ENCODE measurements around the gene GPR142. TPM values are rescaled to one million over a fixed set of nuclear protein-coding genes. Genes with fewer than 3 reads are reported as not detected.

The GPR142 gene
- total and polyA plus RNA-seq, 10 of the 15 experiments (the other 5 are each of a cell fraction or from before 2014, with no cell fraction given) = not detected

DNA sequence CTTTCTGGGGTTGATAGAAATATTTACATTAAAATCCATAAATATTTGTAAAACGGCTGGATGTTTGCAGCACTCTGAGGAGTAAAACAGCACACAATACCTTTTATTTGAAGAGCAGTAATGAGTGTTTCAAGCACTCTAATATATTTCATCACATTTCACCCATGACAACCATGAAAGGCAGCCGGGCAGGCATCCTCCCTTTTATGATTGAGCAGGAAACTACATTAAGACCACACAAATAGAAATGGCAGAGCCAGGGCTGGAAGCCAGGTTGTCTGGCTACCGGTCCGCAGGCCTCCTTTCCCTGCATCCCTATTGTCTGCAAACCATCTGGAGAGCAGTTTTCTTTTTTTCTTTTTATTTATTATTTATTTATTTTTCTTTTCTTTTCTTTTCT lies 41.5 kb downstream of the GPR142 start:
- 59% methylated on average over 4 of the region's 4 CpGs for WGBS (ENCODE audit: insufficient coverage, insufficient replicate concordance, low lambda C conversion rate, missing lambda C conversion rate)
- no peak overlapping the region for H3K9ac ChIP-seq (ENCODE audit: control insufficient read depth, insufficient read depth, low read length)
- ChIA-PET POLR2A (interaction anchor here (0.9 kb wide), 1 partner anchor 25 kb away, joined by 6 read pairs; no protein-coding TSS in a partner anchor), CTCF (interaction anchor here (0.6 to 1.8 kb wide), 5 partner anchors 10 to 124 kb away, joined by 3 to 11 read pairs (median 4); no protein-coding TSS in a partner anchor), RAD21 (ENCODE audit: unreplicated experiment) (interaction anchor here (1.6 kb wide), 1 partner anchor 30 kb away, joined by 3 read pairs; no protein-coding TSS in a partner anchor), SMC1A (ENCODE audit: uncharacterized antibody, unreplicated experiment) (interaction anchor here (0.9 to 4.0 kb wide), 6 partner anchors 15 to 48 kb away, joined by 3 to 17 read pairs (median 5); no protein-coding TSS in a partner anchor)
- intact Hi-C loops (cut with micrococcal nuclease; ENCODE audit: unreplicated experiment) (no loop called here), in situ Hi-C loops (cut with MboI) (no loop called here)
- no peaks in the 10 kb centered on the region for H3K27me3 ChIP-seq (replicated peaks in 1 of 2; ENCODE audit: control insufficient read depth in 2 of 2, insufficient read depth in 2 of 2, low read length in 1 of 2)
- ATAC-seq (no peak), FAIRE-seq (no peak), DNase-seq (ENCODE audit: low read depth, low spot score) (no peak)
- BruUV-seq (replicated peaks) = no TSS peak
- no peak overlapping the region for H2AFZ ChIP-seq (ENCODE audit: control insufficient read depth, low read depth, low read length)
- no peak overlapping the region for H3K4me2 ChIP-seq (ENCODE audit: control insufficient read depth, insufficient read depth)
- H3K36me3 ChIP-seq (ENCODE audit: control insufficient read depth in 2 of 2, insufficient read depth in 2 of 2, low read length in 1 of 2) = no peaks in the 10 kb centered on the region
- no peak overlapping the region for H3K4me3 ChIP-seq
- no peaks in the 10 kb centered on the region for H3K79me2 ChIP-seq (ENCODE audit: control insufficient read depth, insufficient read depth, low read length)
- H3K4me1 ChIP-seq (ENCODE audit: control insufficient read depth, insufficient read depth, low read length) = no peaks in the 10 kb centered on the region
- H4K20me1 ChIP-seq (ENCODE audit: control insufficient read depth, insufficient read depth) = no peaks in the 10 kb centered on the region
- no peak overlapping the region for H3K27ac ChIP-seq (ENCODE audit: control insufficient read depth, insufficient read depth)
- H3K9me3 ChIP-seq (replicated peaks; ENCODE audit: control insufficient read depth, insufficient read depth, low read length) = no peaks in the 10 kb centered on the region
- TF ChIP-seq LARP7 (IDR thresholded peaks at IDR 0.05) = no peak
- TF ChIP-seq NFXL1 (IDR thresholded peaks at IDR 0.05; ENCODE audit: borderline replicate concordance) = no peak
- TF ChIP-seq KLF5 (IDR thresholded peaks at IDR 0.05; ENCODE audit: partially characterized antibody) = no peak
- no peak for TF ChIP-seq STAT1 (conservative IDR thresholded peaks at IDR 0.05)
- TF ChIP-seq CHD1 (IDR thresholded peaks at IDR 0.05; ENCODE audit: low read depth, low read length) = no peak
- no peak for TF ChIP-seq TBL1XR1 (IDR thresholded peaks at IDR 0.05; ENCODE audit: low read depth, low read length)
- no peak for TF ChIP-seq MEF2B (IDR thresholded peaks at IDR 0.05; ENCODE audit: partially characterized antibody, poor library complexity, severe bottlenecking)
- TF ChIP-seq EGR1 (IDR thresholded peaks at IDR 0.05; ENCODE audit: borderline replicate concordance in 1 of 2, low read depth in 2 of 2, low read length in 2 of 2) = no peak
- TF ChIP-seq, protein P1, sequence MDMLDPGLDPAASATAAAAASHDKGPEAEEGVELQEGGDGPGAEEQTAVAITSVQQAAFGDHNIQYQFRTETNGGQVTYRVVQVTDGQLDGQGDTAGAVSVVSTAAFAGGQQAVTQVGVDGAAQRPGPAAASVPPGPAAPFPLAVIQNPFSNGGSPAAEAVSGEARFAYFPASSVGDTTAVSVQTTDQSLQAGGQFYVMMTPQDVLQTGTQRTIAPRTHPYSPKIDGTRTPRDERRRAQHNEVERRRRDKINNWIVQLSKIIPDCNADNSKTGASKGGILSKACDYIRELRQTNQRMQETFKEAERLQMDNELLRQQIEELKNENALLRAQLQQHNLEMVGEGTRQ (IDR thresholded peaks at IDR 0.05; ENCODE audit: borderline replicate concordance, low read depth, low read length) = no peak
- TF ChIP-seq KAT2A (conservative IDR thresholded peaks at IDR 0.05; ENCODE audit: control insufficient read depth, low read depth, low read length) = no peak

Data from GM12878 (cell line).